ENCODE results near the gene YY2. TPM values are rescaled to one million over a fixed set of nuclear protein-coding genes. Genes with fewer than 3 reads are reported as not detected.
"Not testable (repeated sequence)": the region's sequence is repeated elsewhere in the genome, so short reads cannot be mapped to it uniquely, and the experiment has no call there.

The YY2 gene
- total RNA-seq = 1 to 10 TPM; 1.3 to 1.5 TPM
- 1 to 10 TPM in 1 of 2 donors, under 1 TPM in 1; 0.71 to 1.5 TPM for polyA plus RNA-seq

- peaks cover 0 to 1% (median 0%) of the 10 kb centered on the region in 4 donors for H3K4me1 Mint-ChIP-seq
- H3K9me3 ChIP-seq (ENCODE audit: control insufficient read depth in 1 of 2, low read length in 2 of 2) = no peaks in the 10 kb centered on the region
Measured at GRCh38 chrX:21855937-21856415, at the start of gene YY2. Gene YY2, plus strand, starts transcription at chrX:21855987. Its CDS starts 498 bp downstream, at chrX:21856485.

GRCh38 chrX:21806691-21807090, 49.1 kb upstream of the YY2 start:
- H3K4me3 Mint-ChIP-seq = no peak overlapping the region
- ChIA-PET CTCF (ENCODE audit: partially characterized antibody) (no interaction called here), POLR2A (ENCODE audit: partially characterized antibody) (no interaction called here)
- Histone ChIP-seq H3K4me3 (ENCODE audit: low read length in 2 of 2) (no peak overlapping the region), H3K27ac (ENCODE audit: low read depth, low read length) (no peak overlapping the region), H3K36me3 (ENCODE audit: insufficient read depth, low read length) (no peaks in the 10 kb centered on the region), H3K27me3 (ENCODE audit: insufficient read depth, low read length) (no peaks in the 10 kb centered on the region), H3K4me1 (ENCODE audit: insufficient read depth, low read length) (no peaks in the 10 kb centered on the region), H3K9me3 (ENCODE audit: control insufficient read depth in 1 of 2, low read length in 2 of 2) (no peaks in the 10 kb centered on the region)
- no peaks in the 10 kb centered on the region for H3K27me3 Mint-ChIP-seq
- no peaks in the 10 kb centered on the region for H3K36me3 Mint-ChIP-seq
- no peaks in the 10 kb centered on the region for H3K4me1 Mint-ChIP-seq
- H3K9me3 Mint-ChIP-seq = no peaks in the 10 kb centered on the region
- intact Hi-C loops (cut with micrococcal nuclease) = no loop called here
- no peak for DNase-seq
- no peak overlapping the region for H3K27ac Mint-ChIP-seq

More at GRCh38 chrX:21855937-21856415, at the start of gene YY2:
- no peak within 1 kb of the TSS for H3K4me3 ChIP-seq (ENCODE audit: low read length in 2 of 2)
- H3K4me1 ChIP-seq (ENCODE audit: insufficient read depth, low read length) = no peaks in the 10 kb centered on the region
- Mint-ChIP-seq H3K4me3 (peak within 1 kb of the TSS in 1 of 8 donors; percentile 29), H3K9me3 (peaks cover 0 to 5% (median 0%) of the 10 kb centered on the region in 8 donors), H3K27ac (no peak within 1 kb of the TSS), H3K27me3 (no peaks in the 10 kb centered on the region), H3K36me3 (peaks cover 18% of the 10 kb centered on the region in 2 donors)
- DNase-seq = no peak
- no peaks in the 10 kb centered on the region for H3K36me3 ChIP-seq (ENCODE audit: insufficient read depth, low read length)
- no peaks in the 10 kb centered on the region for H3K27me3 ChIP-seq (ENCODE audit: insufficient read depth, low read length)
- POLR2A ChIA-PET (ENCODE audit: partially characterized antibody) = no interaction called here
- CTCF ChIA-PET (ENCODE audit: partially characterized antibody) = no interaction called here
- intact Hi-C loops (cut with micrococcal nuclease) = no loop called here
- no peak within 1 kb of the TSS for H3K27ac ChIP-seq (ENCODE audit: low read depth, low read length)

- Histone ChIP-seq H3K27ac (ENCODE audit: low read depth, low read length) (no peak overlapping the region), H3K27me3 (ENCODE audit: insufficient read depth, low read length) (no peaks in the 10 kb centered on the region), H3K36me3 (ENCODE audit: insufficient read depth, low read length) (no peaks in the 10 kb centered on the region), H3K4me1 (ENCODE audit: insufficient read depth, low read length) (no peaks in the 10 kb centered on the region), H3K4me3 (ENCODE audit: low read length in 2 of 2) (no peak overlapping the region), H3K9me3 (ENCODE audit: control insufficient read depth in 1 of 2, low read length in 2 of 2) (no peaks in the 10 kb centered on the region)
- no peaks in the 10 kb centered on the region for H3K9me3 Mint-ChIP-seq
- ChIA-PET CTCF (ENCODE audit: partially characterized antibody) (no interaction called here), POLR2A (ENCODE audit: partially characterized antibody) (no interaction called here)
- DNase-seq = no peak
- no peak overlapping the region for H3K4me3 Mint-ChIP-seq
- no peaks in the 10 kb centered on the region for H3K4me1 Mint-ChIP-seq
- H3K36me3 Mint-ChIP-seq = no peaks in the 10 kb centered on the region
- no peak overlapping the region for H3K27ac Mint-ChIP-seq
- intact Hi-C loops (cut with micrococcal nuclease) = no loop called here
- H3K27me3 Mint-ChIP-seq = no peaks in the 10 kb centered on the region
Measured at GRCh38 chrX:21811832-21812231, 44.0 kb upstream of the YY2 start.

- Mint-ChIP-seq H3K36me3 (no peaks in the 10 kb centered on the region), H3K4me3 (no peak overlapping the region), H3K4me1 (no peaks in the 10 kb centered on the region), H3K27me3 (peaks cover 0 to 1% of the 10 kb centered on the region in 2 donors), H3K9me3 (no peaks in the 10 kb centered on the region), H3K27ac (no peak overlapping the region)
- DNase-seq = no peak
- no peak overlapping the region for H3K4me3 ChIP-seq (ENCODE audit: low read length in 2 of 2)
- no peaks in the 10 kb centered on the region for H3K9me3 ChIP-seq (ENCODE audit: control insufficient read depth in 1 of 2, low read length in 2 of 2)
- no peak overlapping the region for H3K27ac ChIP-seq (ENCODE audit: low read depth, low read length)
- no peaks in the 10 kb centered on the region for H3K27me3 ChIP-seq (ENCODE audit: insufficient read depth, low read length)
- no peaks in the 10 kb centered on the region for H3K36me3 ChIP-seq (ENCODE audit: insufficient read depth, low read length)
- intact Hi-C loops (cut with micrococcal nuclease) = no loop called here
- H3K4me1 ChIP-seq (ENCODE audit: insufficient read depth, low read length) = no peaks in the 10 kb centered on the region
- ChIA-PET CTCF (ENCODE audit: partially characterized antibody) (no interaction called here), POLR2A (ENCODE audit: partially characterized antibody) (no interaction called here)
Measured at GRCh38 chrX:21812628-21813027, 43.2 kb upstream of the YY2 start.

GRCh38 chrX:21813612-21814368, 42.0 kb upstream of the YY2 start:
- POLR2A ChIA-PET (ENCODE audit: partially characterized antibody) = no interaction called here
- no peaks in the 10 kb centered on the region for H3K4me1 Mint-ChIP-seq

GRCh38 chrX:21816136-21816535, 39.7 kb upstream of the YY2 start:
- H3K27ac ChIP-seq (ENCODE audit: low read depth, low read length) = no peak overlapping the region
- no peaks in the 10 kb centered on the region for H3K9me3 ChIP-seq (ENCODE audit: control insufficient read depth in 1 of 2, low read length in 2 of 2)
- H3K4me3 ChIP-seq (ENCODE audit: low read length in 2 of 2) = no peak overlapping the region
- H3K4me1 Mint-ChIP-seq = no peaks in the 10 kb centered on the region
- DNase-seq = no peak
- no peak overlapping the region for H3K27ac Mint-ChIP-seq
- intact Hi-C loops (cut with micrococcal nuclease) = no loop called here
- H3K36me3 Mint-ChIP-seq = no peaks in the 10 kb centered on the region
- CTCF ChIA-PET (ENCODE audit: partially characterized antibody) = no interaction called here
- H3K9me3 Mint-ChIP-seq = no peaks in the 10 kb centered on the region
- no peaks in the 10 kb centered on the region for H3K27me3 ChIP-seq (ENCODE audit: insufficient read depth, low read length)
- no peaks in the 10 kb centered on the region for H3K36me3 ChIP-seq (ENCODE audit: insufficient read depth, low read length)
- H3K4me1 ChIP-seq (ENCODE audit: insufficient read depth, low read length) = no peaks in the 10 kb centered on the region
- no peak overlapping the region for H3K4me3 Mint-ChIP-seq
- peaks cover 0 to 1% of the 10 kb centered on the region in 2 donors for H3K27me3 Mint-ChIP-seq
- POLR2A ChIA-PET (ENCODE audit: partially characterized antibody) = no interaction called here

More at GRCh38 chrX:21813612-21814368, 42.0 kb upstream of the YY2 start:
- Histone ChIP-seq H3K4me1 (ENCODE audit: insufficient read depth, low read length) (no peaks in the 10 kb centered on the region), H3K27ac (ENCODE audit: low read depth, low read length) (no peak overlapping the region), H3K9me3 (ENCODE audit: control insufficient read depth in 1 of 2, low read length in 2 of 2) (no peaks in the 10 kb centered on the region), H3K36me3 (ENCODE audit: insufficient read depth, low read length) (no peaks in the 10 kb centered on the region), H3K4me3 (ENCODE audit: low read length in 2 of 2) (no peak overlapping the region), H3K27me3 (ENCODE audit: insufficient read depth, low read length) (no peaks in the 10 kb centered on the region)
- Mint-ChIP-seq H3K36me3 (no peaks in the 10 kb centered on the region), H3K27ac (no peak overlapping the region), H3K4me3 (no peak overlapping the region), H3K9me3 (no peaks in the 10 kb centered on the region), H3K27me3 (peaks cover 0 to 1% of the 10 kb centered on the region in 2 donors)
- CTCF ChIA-PET (ENCODE audit: partially characterized antibody) = no interaction called here
- no peak for DNase-seq
- intact Hi-C loops (cut with micrococcal nuclease) = no loop called here

GRCh38 chrX:21820170-21820569, 35.6 kb upstream of the YY2 start:
- H3K9me3 ChIP-seq (ENCODE audit: control insufficient read depth in 1 of 2, low read length in 2 of 2); H3K36me3 Mint-ChIP-seq; H3K4me1 Mint-ChIP-seq; DNase-seq; intact Hi-C loops (cut with micrococcal nuclease); H3K27me3 ChIP-seq (ENCODE audit: insufficient read depth, low read length); POLR2A ChIA-PET (ENCODE audit: partially characterized antibody); H3K27ac Mint-ChIP-seq; H3K27ac ChIP-seq (ENCODE audit: low read depth, low read length); H3K36me3 ChIP-seq (ENCODE audit: insufficient read depth, low read length); H3K27me3 Mint-ChIP-seq; H3K4me1 ChIP-seq (ENCODE audit: insufficient read depth, low read length); H3K4me3 ChIP-seq (ENCODE audit: low read length in 2 of 2); H3K9me3 Mint-ChIP-seq; CTCF ChIA-PET (ENCODE audit: partially characterized antibody); H3K4me3 Mint-ChIP-seq: not testable (repeated sequence)

Data from CD4-positive, alpha-beta memory T cell (primary cell).